ENCODE data around the gene FUT4.

DNA sequence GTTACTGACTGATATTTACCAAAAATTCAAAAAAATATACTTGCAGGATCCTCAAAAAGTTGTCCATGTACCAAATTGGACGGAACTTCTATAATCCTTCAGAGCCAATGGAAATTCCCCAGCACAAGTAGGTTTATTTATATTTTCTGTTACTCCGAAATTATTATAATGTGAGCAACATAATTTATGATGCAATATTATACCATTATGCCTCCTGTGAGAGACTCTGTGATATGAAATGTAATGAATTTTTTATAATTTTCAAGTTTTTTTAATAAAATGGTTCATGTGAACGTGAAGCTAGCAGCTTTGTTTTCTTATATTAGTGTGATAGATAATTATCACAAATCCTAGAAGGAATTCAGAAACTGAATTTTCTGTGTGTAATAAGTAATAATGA lies 41.7 kb downstream of the FUT4 start:
- TF ChIP-seq, protein P1, sequence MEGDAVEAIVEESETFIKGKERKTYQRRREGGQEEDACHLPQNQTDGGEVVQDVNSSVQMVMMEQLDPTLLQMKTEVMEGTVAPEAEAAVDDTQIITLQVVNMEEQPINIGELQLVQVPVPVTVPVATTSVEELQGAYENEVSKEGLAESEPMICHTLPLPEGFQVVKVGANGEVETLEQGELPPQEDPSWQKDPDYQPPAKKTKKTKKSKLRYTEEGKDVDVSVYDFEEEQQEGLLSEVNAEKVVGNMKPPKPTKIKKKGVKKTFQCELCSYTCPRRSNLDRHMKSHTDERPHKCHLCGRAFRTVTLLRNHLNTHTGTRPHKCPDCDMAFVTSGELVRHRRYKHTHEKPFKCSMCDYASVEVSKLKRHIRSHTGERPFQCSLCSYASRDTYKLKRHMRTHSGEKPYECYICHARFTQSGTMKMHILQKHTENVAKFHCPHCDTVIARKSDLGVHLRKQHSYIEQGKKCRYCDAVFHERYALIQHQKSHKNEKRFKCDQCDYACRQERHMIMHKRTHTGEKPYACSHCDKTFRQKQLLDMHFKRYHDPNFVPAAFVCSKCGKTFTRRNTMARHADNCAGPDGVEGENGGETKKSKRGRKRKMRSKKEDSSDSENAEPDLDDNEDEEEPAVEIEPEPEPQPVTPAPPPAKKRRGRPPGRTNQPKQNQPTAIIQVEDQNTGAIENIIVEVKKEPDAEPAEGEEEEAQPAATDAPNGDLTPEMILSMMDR (IDR thresholded peaks at IDR 0.05), result no peak
- TF ChIP-seq POLR2A (IDR thresholded peaks at IDR 0.05), result no peak
